Rectal smooth muscle tissue (tissue), 1 donor: ENCODE data around the gene CDH2.

ENCODE experiments used
- H3K27ac ChIP-seq: one replicate; pipeline ENCODE4 v1.7.0; 2013; ENCODE audit warnings: low read depth, low read length, inconsistent platforms
- H3K27me3 ChIP-seq: one replicate; pipeline ENCODE4 v1.7.0; 2013; ENCODE audit warnings: low read length; ENCODE audit not compliant: control insufficient read depth, insufficient read depth
- H3K36me3 ChIP-seq: one replicate; pipeline ENCODE4 v1.7.0; 2013; ENCODE audit warnings: low read length; ENCODE audit not compliant: control insufficient read depth, insufficient read depth
- H3K4me1 ChIP-seq: one replicate; pipeline ENCODE4 v1.7.0; 2013; ENCODE audit warnings: low read length; ENCODE audit not compliant: control insufficient read depth, insufficient read depth
- H3K4me3 ChIP-seq: one replicate; pipeline ENCODE4 v1.7.0; 2013; ENCODE audit warnings: low read length
- H3K9ac ChIP-seq: one replicate; pipeline ENCODE4 v1.7.0; 2013; ENCODE audit warnings: low read length

CDH2 gene

DNA sequence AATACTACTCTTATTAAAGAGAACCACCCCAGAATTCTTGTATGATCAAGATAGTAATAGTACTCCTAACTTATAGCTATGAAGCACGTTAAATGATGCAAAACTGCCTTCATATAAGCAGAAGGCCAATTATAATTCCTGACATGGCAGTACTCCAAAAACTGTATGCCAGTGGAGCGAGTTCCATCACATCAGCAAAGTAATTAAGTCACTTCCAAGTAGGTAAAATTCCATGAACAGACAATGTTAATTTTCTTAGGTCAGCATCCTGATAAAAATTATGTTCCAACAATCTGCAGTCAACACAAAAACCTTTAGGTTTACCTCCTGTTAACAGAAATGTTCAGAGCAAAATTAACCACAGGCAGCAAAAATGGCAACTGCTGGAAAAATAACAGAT lies 136.7 kb downstream of the CDH2 start:
- Histone ChIP-seq H3K4me1 (no peaks in the 10 kb centered on the region), H3K9ac (no peak overlapping the region), H3K4me3 (no peak overlapping the region), H3K27me3 (no peaks in the 10 kb centered on the region), H3K27ac (no peak overlapping the region), H3K36me3 (no peaks in the 10 kb centered on the region)

DNA sequence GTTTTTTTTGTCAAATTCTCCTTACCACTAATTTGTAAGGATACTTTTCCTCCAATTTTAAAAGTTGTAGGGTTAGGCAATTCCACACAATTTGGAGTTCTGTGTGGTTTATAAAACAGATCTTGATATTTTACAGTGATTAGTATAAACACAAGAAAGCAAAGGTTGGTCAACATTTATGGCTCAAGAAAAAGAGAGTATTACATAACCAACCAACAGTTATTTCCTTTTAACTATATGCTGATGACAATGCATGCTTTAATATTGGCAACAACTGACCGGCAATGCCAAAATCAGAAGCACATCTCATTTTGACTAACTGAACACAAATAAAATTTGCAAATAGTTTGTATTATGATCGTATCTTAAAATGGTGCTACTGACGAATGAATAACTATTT lies 137.2 kb downstream of the CDH2 start:
- no peaks in the 10 kb centered on the region for H3K27me3 ChIP-seq
- no peaks in the 10 kb centered on the region for H3K4me1 ChIP-seq
- no peak overlapping the region for H3K9ac ChIP-seq

DNA sequence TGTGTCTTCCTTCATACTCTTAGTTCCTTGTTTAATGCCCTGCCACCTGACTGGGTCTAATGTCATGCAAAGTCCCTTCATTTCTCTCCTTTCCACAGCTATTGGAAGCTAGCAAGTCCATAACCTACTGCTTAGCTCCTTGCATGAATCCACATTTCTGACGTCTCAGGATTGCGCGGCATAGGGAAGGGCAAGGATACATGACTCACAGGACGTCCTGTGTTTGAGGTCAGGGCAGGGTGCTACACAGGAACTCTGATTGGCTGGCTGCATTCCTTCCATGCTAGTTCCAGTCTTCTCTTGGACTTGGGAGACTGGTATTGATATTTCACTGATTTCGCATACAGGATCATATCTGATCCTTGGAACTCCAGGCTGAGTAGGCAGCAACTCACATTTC lies 137.9 kb downstream of the CDH2 start:
- no peaks in the 10 kb centered on the region for H3K4me1 ChIP-seq
- no peak overlapping the region for H3K9ac ChIP-seq
- H3K27me3 ChIP-seq: no peaks in the 10 kb centered on the region
- no peak overlapping the region for H3K4me3 ChIP-seq
- no peak overlapping the region for H3K27ac ChIP-seq
- H3K36me3 ChIP-seq: no peaks in the 10 kb centered on the region

More for the DNA sequence above, 137.2 kb downstream of the CDH2 start:
- H3K27ac ChIP-seq: no peak overlapping the region
- H3K4me3 ChIP-seq: no peak overlapping the region
- H3K36me3 ChIP-seq: no peaks in the 10 kb centered on the region

DNA sequence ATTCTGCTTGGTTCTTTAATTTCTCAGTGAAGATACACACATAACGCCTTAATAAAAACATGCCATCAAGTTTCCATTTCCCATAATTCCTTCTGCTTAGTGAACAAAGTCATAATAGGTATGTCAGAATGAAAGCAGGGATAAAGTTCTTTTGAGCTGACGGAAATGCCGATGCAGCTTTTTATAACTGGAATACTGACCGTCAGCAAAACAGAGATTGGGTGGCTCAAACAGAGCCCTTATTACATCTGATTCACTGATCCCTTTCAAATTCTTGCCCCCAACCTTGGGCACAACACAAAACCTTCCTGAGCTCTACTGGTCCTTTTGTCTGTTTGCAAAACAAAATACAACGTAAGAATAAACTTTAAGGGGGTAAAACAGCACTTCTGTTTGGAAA lies 140.4 kb downstream of the CDH2 start:
- Histone ChIP-seq H3K27ac (no peak overlapping the region), H3K36me3 (no peaks in the 10 kb centered on the region), H3K27me3 (no peaks in the 10 kb centered on the region), H3K4me3 (no peak overlapping the region), H3K9ac (no peak overlapping the region), H3K4me1 (no peaks in the 10 kb centered on the region)

DNA sequence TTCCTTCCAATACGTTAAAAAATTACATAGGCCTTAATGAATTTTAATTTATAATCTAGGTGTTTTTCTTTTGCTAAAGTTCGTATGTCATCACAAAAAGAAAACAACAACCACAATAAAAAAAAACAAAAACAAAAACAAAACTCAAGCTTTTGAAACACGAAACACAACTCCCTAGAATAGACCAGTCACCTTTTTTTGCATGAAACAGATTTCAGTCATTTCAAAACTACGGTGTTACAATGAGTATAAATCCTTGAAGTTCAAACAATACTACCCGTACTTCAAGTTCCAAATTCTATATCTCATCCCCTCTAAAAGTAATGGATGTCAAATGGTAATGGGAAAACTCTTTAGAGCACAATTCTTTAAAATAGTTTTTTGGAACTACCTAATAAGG lies 142.4 kb downstream of the CDH2 start:
- Histone ChIP-seq H3K36me3 (no peaks in the 10 kb centered on the region), H3K27ac (no peak overlapping the region), H3K4me1 (no peaks in the 10 kb centered on the region), H3K4me3 (no peak overlapping the region), H3K9ac (no peak overlapping the region), H3K27me3 (no peaks in the 10 kb centered on the region)

DNA sequence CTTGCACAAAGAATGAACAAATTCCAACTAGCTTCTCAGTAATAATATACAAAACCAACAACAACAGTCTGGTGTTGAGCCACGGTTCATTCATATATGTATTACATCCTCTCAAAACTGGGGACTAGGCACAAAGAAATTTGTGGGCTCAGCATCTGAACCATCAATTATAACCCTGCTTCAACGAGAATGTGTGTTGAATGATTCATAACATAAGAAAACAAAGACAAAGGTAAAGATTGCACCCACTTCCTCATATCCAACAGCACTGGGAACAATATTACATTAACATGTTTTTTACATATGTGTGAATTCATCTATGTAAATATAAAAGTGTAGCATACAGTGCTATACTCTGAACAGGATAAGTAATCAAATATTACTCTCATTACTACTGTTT lies 144.8 kb downstream of the CDH2 start:
- Histone ChIP-seq H3K9ac (no peak overlapping the region), H3K4me3 (no peak overlapping the region), H3K27ac (no peak overlapping the region), H3K4me1 (no peaks in the 10 kb centered on the region), H3K36me3 (no peaks in the 10 kb centered on the region), H3K27me3 (no peaks in the 10 kb centered on the region)

DNA sequence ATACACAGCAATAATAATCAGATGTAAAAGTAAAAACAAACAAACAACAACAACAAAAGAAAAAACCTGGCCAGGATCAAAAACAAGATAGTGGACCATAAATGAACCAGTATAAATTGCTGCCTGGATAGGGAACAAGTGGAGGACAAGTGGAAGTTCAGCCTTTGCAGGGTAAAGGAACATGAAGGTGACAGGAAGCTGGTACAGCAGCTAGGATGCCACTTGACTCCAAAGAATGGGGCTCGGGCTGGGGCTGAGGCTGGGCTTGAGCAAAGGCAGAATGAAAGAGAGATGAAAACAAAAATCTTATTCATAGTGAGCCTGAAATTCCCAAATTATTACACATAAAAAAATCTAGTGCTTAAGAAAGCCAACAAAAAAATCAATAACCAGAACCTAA lies 146.5 kb downstream of the CDH2 start:
- Histone ChIP-seq H3K4me3 (no peak overlapping the region), H3K36me3 (no peaks in the 10 kb centered on the region), H3K9ac (no peak overlapping the region), H3K4me1 (no peaks in the 10 kb centered on the region), H3K27me3 (no peaks in the 10 kb centered on the region), H3K27ac (no peak overlapping the region)

DNA sequence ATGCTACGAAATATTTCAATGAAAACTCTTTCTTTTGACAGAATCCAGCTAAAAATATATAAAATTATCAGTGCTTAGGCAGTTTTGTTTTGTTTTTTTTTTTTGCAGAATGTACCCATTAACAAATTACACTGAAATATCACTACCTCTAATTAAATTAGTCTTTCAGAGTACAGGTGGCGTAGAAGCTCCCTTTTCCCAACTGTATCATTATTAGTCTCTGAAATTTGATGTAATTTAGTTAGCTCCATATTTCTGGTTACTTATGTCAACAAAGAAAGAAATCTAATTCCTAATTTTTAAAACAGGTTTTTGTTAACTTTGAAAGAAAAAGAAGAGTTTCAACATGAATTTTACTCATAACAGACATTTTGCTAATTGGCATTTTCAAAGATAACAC lies 149.2 kb downstream of the CDH2 start:
- no peak overlapping the region for H3K9ac ChIP-seq
- no peak overlapping the region for H3K4me3 ChIP-seq
- H3K27ac ChIP-seq: no peak overlapping the region
- H3K36me3 ChIP-seq: no peaks in the 10 kb centered on the region
- no peaks in the 10 kb centered on the region for H3K27me3 ChIP-seq
- H3K4me1 ChIP-seq: no peaks in the 10 kb centered on the region

DNA sequence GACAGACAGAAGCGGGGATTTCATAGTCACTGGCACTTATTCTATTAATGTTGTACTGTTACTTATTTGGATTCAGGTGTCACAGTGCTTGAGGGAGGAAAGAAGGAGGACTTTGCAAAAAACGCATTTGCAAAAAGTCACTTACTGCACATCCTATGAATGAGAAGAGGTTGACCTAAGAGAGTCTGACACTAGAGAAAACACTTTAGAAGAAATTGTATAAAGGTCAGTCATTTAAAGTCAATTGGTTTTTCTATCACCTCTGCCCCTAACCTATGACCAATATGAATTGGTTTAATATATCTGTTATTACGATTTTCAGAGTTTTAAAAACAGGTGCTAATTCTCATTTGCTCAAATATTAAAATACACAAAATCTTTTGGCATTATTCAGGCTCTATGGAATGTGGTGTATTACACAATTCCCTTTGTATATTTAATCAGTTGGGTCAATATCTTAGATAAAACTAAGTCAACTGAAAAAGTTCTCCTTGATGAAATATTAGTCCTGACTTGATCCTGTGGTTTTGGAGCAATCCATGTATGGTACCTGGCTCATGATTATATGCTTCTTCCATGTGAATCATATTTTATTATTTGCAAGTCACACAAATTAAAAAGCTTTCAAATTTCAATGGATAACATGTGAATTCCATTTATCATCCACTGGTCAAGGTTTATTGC lies 157.4 kb downstream of the CDH2 start:
- no peaks in the 10 kb centered on the region for H3K36me3 ChIP-seq
- H3K27me3 ChIP-seq: no peaks in the 10 kb centered on the region
- H3K4me3 ChIP-seq: no peak overlapping the region
- no peaks in the 10 kb centered on the region for H3K4me1 ChIP-seq
- no peak overlapping the region for H3K9ac ChIP-seq
- H3K27ac ChIP-seq: no peak overlapping the region

DNA sequence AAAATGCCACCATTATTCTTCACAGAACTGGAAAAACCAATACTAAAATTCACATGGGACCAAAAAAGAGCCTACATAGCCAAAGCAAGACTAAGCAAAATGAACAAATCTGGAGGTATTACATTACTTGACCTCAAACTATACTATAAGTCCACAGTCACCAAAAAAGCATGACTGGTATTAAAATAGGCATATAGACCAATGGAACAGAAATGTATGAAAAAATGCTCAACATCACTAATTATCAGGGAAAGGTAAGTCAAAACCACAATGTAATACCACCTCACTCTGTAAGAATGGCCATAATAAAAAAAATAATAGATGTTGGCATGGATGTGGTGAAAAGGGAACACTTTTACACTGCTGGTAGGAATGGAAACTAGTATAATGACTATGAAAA lies 158.6 kb downstream of the CDH2 start:
- Histone ChIP-seq H3K27me3 (no peaks in the 10 kb centered on the region), H3K9ac (no peak overlapping the region), H3K27ac (no peak overlapping the region), H3K4me3 (no peak overlapping the region), H3K36me3 (no peaks in the 10 kb centered on the region), H3K4me1 (peaks cover 3% of the 10 kb centered on the region)

DNA sequence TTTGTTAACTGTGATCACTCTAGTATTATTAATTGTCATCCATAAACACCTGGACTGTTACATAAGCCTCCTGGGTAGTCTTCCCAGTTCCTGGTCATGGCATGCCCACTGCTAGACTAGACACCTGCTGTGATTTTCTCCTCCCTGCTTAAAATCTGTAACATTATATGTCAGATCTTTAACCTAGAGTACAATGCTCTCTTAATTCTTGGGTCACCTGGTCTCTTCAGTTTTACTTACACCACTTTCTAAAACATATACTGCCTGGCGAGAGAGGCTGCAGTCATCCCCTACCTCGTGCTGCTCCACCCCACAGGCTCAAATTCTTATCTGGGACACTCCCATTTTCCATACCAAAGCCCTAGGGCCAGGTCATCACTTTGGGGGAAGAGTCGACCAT lies 161.3 kb downstream of the CDH2 start:
- Histone ChIP-seq H3K9ac (no peak overlapping the region), H3K27ac (no peak overlapping the region), H3K27me3 (no peaks in the 10 kb centered on the region), H3K4me1 (peaks cover 3% of the 10 kb centered on the region), H3K4me3 (no peak overlapping the region), H3K36me3 (no peaks in the 10 kb centered on the region)

DNA sequence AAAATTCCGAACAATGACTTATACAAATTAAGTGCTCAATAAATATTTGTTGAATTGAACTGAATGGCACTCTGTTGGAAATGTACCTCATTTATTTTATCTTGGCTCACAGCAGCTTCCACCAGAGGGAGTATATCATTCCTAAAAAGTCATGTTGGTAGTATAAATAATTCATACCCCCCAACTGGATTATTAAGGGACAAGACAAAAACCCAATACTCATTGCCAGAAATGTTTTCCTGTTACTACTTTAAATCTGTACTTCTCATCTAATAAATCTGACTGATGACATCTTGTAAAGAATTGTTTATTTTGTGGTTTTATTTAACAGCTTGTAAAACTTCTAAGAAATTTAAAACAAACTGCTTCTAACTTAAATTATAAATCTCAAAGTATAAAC lies 163.9 kb downstream of the CDH2 start:
- no peaks in the 10 kb centered on the region for H3K27me3 ChIP-seq
- no peaks in the 10 kb centered on the region for H3K36me3 ChIP-seq
- H3K9ac ChIP-seq: no peak overlapping the region
- H3K4me3 ChIP-seq: no peak overlapping the region
- H3K27ac ChIP-seq: no peak overlapping the region
- H3K4me1 ChIP-seq: peaks cover 3% of the 10 kb centered on the region

DNA sequence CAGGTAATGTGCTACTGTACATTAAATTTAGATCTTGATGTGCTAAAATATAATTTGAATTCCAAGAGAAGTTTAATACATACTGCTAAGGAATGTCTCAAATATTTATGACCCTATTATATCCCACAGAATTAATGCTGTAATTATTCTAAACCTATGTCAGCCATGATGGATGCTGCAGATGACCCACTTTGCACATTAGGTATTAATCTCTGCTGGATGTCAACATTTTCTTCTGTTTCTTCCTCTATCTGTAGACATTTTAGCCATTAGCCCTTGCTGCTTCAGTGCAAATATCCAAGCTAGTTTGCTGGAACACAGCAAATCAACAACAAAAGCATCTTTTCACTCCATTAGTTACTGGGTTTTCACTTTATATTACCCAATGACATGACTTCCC lies 164.6 kb downstream of the CDH2 start:
- Histone ChIP-seq H3K9ac (no peak overlapping the region), H3K36me3 (no peaks in the 10 kb centered on the region), H3K4me1 (peaks cover 3% of the 10 kb centered on the region), H3K27ac (no peak overlapping the region), H3K4me3 (no peak overlapping the region), H3K27me3 (no peaks in the 10 kb centered on the region)
